Measurements from ENCODE around the gene SLC9A3.

DNA sequence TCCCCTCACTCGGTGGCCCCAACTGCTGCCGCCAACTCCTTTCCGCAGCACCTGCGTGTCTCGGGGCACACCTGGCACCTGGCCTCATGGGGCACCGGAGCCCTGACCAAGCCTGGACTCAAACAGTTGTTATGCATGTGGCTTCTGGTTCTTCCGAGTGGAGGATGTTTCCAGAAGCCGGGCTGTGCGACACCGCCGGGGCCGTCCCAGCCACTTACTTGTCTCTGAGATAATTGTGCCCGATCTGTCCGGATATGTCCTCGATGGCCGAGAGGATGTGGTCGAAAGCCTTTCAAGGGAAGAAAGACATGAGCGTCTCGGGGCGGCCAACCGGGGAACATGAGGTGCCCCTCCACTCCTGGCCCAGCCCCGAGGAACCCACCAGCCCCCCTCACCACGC lies 42.9 kb downstream of the SLC9A3 start:
- TF ChIP-seq, protein P1, sequence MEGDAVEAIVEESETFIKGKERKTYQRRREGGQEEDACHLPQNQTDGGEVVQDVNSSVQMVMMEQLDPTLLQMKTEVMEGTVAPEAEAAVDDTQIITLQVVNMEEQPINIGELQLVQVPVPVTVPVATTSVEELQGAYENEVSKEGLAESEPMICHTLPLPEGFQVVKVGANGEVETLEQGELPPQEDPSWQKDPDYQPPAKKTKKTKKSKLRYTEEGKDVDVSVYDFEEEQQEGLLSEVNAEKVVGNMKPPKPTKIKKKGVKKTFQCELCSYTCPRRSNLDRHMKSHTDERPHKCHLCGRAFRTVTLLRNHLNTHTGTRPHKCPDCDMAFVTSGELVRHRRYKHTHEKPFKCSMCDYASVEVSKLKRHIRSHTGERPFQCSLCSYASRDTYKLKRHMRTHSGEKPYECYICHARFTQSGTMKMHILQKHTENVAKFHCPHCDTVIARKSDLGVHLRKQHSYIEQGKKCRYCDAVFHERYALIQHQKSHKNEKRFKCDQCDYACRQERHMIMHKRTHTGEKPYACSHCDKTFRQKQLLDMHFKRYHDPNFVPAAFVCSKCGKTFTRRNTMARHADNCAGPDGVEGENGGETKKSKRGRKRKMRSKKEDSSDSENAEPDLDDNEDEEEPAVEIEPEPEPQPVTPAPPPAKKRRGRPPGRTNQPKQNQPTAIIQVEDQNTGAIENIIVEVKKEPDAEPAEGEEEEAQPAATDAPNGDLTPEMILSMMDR (conservative IDR thresholded peaks at IDR 0.05) = no peak
- no peak for TF ChIP-seq ZFX (IDR thresholded peaks at IDR 0.05)

All from C4-2B (cell line).